Kidney epithelial cell (primary cell): Measurements from ENCODE around the gene PRKCQ. TPM values are rescaled to one million over a fixed set of nuclear protein-coding genes. Genes with fewer than 3 reads are reported as not detected.
A peak's percentile ranks its signal among the peaks of the same experiment; 100 is the strongest.

ENCODE experiments used
- DNase-seq: peaks from one replicate; pipeline ENCODE4 v3.0.0-alpha.2; 2010; ENCODE audit warnings: low read depth
- H3K27me3 ChIP-seq: 2 replicates; pipeline ENCODE4 v1.6.0; 2011; ENCODE audit warnings: low read length; ENCODE audit not compliant: control insufficient read depth, insufficient read depth
- H3K36me3 ChIP-seq: 2 replicates; pipeline ENCODE4 v1.5.1; 2011; ENCODE audit warnings: low read length; ENCODE audit not compliant: control insufficient read depth, insufficient read depth
- H3K4me3 ChIP-seq: 2 replicates; pipeline ENCODE4 v1.5.1; 2011; ENCODE audit warnings: low read depth, mild to moderate bottlenecking, control low read depth, low read length
- total RNA-seq: library from RNA; depleted of rRNA; stranded (reverse); fragments of >200 nt; gene quantifications from 2 replicates; pipeline ENCODE4 v1.2.3, GENCODE V29; 2015
- TF ChIP-seq, protein P1 (sequence below): IDR thresholded peaks from 2 replicates; pipeline ENCODE4 v1.5.1; 2011; ENCODE audit warnings: mild to moderate bottlenecking, moderate library complexity, low read length, control low read depth, inconsistent platforms; ENCODE audit not compliant: insufficient read depth, poor library complexity, severe bottlenecking

PRKCQ gene
- total RNA-seq, 1 donor from 2014 or later, result 8.1 TPM

DNA sequence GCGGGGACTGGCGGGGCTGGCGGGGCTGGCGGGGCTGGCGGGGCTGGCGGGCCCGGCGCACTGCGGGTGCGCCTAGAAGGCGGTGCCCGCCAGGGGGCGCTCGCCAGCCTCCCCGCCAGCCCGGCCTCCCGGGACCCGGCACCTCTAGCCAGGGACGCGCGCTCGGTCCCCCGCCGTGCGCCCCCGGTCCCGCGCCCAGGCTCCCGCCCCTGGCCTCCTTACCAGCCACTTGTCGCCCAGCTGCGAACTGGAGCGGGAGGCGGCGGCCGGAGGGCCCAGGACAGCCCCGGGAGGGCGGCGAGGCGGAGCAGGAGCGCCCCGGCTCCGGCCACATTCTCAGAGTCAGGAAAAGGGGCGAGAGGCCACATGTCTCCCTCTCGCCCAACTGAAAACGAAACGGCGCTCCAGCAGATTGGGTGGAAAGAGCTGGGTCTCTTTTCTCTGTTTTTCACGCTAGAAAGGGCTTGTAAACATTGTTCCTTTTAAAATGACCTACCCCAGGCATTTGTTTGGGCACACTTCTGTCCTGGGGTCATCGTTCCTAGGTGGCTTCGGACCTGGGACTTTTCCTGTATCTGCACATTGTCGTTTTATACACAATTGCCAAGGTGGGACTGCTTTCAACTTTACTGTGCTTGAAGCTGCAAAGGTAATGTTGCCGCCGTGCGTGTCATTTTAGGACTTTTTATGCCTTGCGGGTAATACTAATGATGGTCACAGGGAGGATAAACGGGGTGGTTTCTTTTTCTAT, 378 bp upstream of the PRKCQ start:
- Histone ChIP-seq H3K4me3 (peak overlapping the region; percentile 71), H3K27me3 (no peaks in the 10 kb centered on the region), H3K36me3 (no peaks in the 10 kb centered on the region)
- TF ChIP-seq, protein P1, sequence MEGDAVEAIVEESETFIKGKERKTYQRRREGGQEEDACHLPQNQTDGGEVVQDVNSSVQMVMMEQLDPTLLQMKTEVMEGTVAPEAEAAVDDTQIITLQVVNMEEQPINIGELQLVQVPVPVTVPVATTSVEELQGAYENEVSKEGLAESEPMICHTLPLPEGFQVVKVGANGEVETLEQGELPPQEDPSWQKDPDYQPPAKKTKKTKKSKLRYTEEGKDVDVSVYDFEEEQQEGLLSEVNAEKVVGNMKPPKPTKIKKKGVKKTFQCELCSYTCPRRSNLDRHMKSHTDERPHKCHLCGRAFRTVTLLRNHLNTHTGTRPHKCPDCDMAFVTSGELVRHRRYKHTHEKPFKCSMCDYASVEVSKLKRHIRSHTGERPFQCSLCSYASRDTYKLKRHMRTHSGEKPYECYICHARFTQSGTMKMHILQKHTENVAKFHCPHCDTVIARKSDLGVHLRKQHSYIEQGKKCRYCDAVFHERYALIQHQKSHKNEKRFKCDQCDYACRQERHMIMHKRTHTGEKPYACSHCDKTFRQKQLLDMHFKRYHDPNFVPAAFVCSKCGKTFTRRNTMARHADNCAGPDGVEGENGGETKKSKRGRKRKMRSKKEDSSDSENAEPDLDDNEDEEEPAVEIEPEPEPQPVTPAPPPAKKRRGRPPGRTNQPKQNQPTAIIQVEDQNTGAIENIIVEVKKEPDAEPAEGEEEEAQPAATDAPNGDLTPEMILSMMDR, result no peak
- no peak for DNase-seq

- Histone ChIP-seq H3K27me3 (no peaks in the 10 kb centered on the region), H3K36me3 (no peaks in the 10 kb centered on the region), H3K4me3 (peak overlapping the region; percentile 71)
- TF ChIP-seq, protein P1, result no peak
- no peak for DNase-seq
These were observed 733 bp downstream of the PRKCQ start for GRCh38 chr10:6579183-6579903.

- no peak for DNase-seq
- Histone ChIP-seq H3K36me3 (no peaks in the 10 kb centered on the region), H3K27me3 (no peaks in the 10 kb centered on the region), H3K4me3 (no peak overlapping the region)
- TF ChIP-seq, protein P1, result no peak
These were observed 1.3 kb downstream of the PRKCQ start for GRCh38 chr10:6578795-6579182.

- no peaks in the 10 kb centered on the region for H3K36me3 ChIP-seq
- no peaks in the 10 kb centered on the region for H3K27me3 ChIP-seq
- DNase-seq, result no peak
- H3K4me3 ChIP-seq, result no peak overlapping the region
- TF ChIP-seq, protein P1, result no peak
These were observed 1.8 kb downstream of the PRKCQ start for GRCh38 chr10:6578251-6578771.

DNA sequence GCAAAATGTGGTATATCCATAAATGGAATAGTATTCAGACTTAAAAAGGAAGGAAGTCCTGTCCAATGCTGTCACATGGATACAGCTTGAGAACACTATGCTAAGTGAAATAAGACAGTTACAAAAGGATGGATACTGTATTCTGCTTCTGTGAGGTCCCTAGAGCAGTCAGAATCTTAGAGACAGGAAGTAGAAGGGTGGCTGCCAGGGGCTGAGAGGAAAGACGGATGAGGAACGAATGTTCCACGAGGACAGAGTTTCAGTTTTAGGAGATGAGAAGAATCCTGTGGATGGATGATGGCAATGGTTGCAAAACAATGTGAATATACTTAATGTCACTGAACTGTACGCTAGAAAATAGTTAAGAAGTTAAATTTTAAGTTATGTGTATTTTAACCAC, 3.8 kb downstream of the PRKCQ start:
- Histone ChIP-seq H3K27me3 (no peaks in the 10 kb centered on the region), H3K4me3 (no peak overlapping the region), H3K36me3 (no peaks in the 10 kb centered on the region)
- DNase-seq, result no peak
- TF ChIP-seq, protein P1, result no peak
